ENCODE measurements around the gene KIAA1586. TPM values are rescaled to one million over a fixed set of nuclear protein-coding genes. Genes with fewer than 3 reads are reported as not detected.

Gene KIAA1586
- total and polyA plus RNA-seq, 2 of the 13 experiments (the other 11 are each of a cell fraction or from before 2014, with no cell fraction given), result 5.5 to 16.9 TPM

DNA sequence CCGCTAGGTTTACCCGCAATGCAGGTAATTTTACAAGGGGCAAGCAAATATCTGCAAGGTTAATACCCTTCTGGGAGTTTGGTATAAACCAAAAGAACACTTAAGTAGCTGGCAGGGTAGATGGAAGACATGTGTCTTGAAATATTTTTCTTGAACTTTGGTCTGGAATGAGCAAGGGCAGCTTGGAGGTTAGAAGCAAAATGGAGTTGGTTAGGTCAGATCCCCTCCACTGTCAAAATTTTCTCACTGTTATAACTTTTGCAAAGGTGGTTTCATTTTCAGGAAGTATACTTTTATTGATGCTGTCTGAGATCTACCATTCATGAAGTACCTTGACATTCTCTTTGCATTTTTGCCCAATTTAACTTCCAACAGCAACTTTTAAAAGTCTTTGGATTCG is 13.3 kb upstream of the KIAA1586 start:
- ChIA-PET CTCF (ENCODE audit: low intra/inter-chr PET ratio, low total read pairs) (no interaction called here), POLR2A (no interaction called here)
- WGBS (ENCODE audit: low lambda C conversion rate), result 23% methylated on average over 3 of the region's 3 CpGs
- H3K9me3 ChIP-seq (ENCODE audit: low read length), result no peaks in the 10 kb centered on the region
- in situ Hi-C loops (cut with HindIII; ENCODE audit: extremely low pct_ligation_motif_present, low pct_unique_long_range_greater_than_20kb) (loop anchor here (25.0 kb wide), 1 partner anchor 279 kb away; the partner anchor contains the start of gene PRIM2), intact Hi-C loops (cut with micrococcal nuclease; ENCODE audit: unreplicated experiment) (no loop called here)
- peaks cover 0 to 10% of the 10 kb centered on the region in 2 experiments; a peak in 3 of 5 replicates for H3K27me3 ChIP-seq (ENCODE audit: control insufficient read depth in 1 of 2, insufficient read depth in 2 of 2, low read length in 2 of 2)
- no peaks in the 10 kb centered on the region for H4K20me1 ChIP-seq (ENCODE audit: insufficient read depth, low read length)
- no peak overlapping the region for H3K4me2 ChIP-seq (ENCODE audit: low read depth, low read length)
- no peak overlapping the region for H3K9ac ChIP-seq (ENCODE audit: insufficient read depth, low read depth, low read length)
- DNase-seq (ENCODE audit: low spot score), result no peak
- no peaks in the 10 kb centered on the region for H3K79me2 ChIP-seq (ENCODE audit: insufficient read depth, low read length)
- BruUV-seq (replicated peaks), result no TSS peak
- no peak for FAIRE-seq
- no peak overlapping the region for H3K27ac ChIP-seq (ENCODE audit: extremely low read length, insufficient read depth, low read length)
- no peak overlapping the region for H2AFZ ChIP-seq (ENCODE audit: low read length)
- TF ChIP-seq ZNF570 (CRISPR knock-in tag; IDR thresholded peaks at IDR 0.05; ENCODE audit: borderline replicate concordance), result no peak
- TF ChIP-seq KAT8 (CRISPR knock-in tag; IDR thresholded peaks at IDR 0.05), result no peak
- TF ChIP-seq, protein P1, sequence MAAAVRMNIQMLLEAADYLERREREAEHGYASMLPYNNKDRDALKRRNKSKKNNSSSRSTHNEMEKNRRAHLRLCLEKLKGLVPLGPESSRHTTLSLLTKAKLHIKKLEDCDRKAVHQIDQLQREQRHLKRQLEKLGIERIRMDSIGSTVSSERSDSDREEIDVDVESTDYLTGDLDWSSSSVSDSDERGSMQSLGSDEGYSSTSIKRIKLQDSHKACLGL (CRISPR knock-in tag; IDR thresholded peaks at IDR 0.05), result no peak
- TF ChIP-seq MBNL3 (CRISPR knock-in tag; conservative IDR thresholded peaks at IDR 0.05), result no peak
- no peak for TF ChIP-seq ELF3 (CRISPR knock-in tag; IDR thresholded peaks at IDR 0.05)
- no peak for TF ChIP-seq ZNF546 (CRISPR knock-in tag; conservative IDR thresholded peaks at IDR 0.05)
- no peak for TF ChIP-seq ZNF138 (CRISPR knock-in tag; IDR thresholded peaks at IDR 0.05; ENCODE audit: low read depth)
- no peak overlapping the region for H3K4me3 ChIP-seq (replicated peaks in 1 of 3; ENCODE audit: insufficient read depth in 1 of 3, low read depth in 2 of 3, low read length in 3 of 3)
- H3K36me3 ChIP-seq (replicated peaks in 1 of 2; ENCODE audit: control insufficient read depth in 1 of 2, insufficient read depth in 2 of 2, low read length in 2 of 2), result no peaks in the 10 kb centered on the region
- 0 out of 2 replicates have a peak, but pooled peaks cover 5% of the 10 kb centered on the region for H3K4me1 ChIP-seq (ENCODE audit: insufficient read depth, low read length)
- no peak for ATAC-seq

DNA sequence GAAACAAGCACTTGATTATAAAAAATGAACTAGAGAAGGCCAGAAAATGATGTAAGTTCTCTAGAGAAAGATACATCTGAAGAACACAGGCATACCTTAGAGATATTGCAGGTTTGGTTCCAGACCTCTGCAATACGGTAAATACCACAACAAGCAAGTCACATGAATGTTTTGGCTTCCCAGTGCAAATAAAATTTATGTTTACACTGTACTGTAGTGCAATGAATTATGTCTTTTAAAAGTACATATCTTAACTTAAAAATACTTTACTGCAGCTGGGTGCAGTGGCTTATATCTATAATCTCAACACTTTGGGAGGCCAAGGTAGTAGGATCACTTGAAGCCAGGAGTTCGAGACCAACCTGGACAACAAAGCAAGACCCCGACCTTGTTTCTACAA is 10.9 kb upstream of the KIAA1586 start:
- no peaks in the 10 kb centered on the region for H4K20me1 ChIP-seq (ENCODE audit: insufficient read depth, low read length)
- no peak overlapping the region for H3K27ac ChIP-seq (ENCODE audit: extremely low read length, insufficient read depth, low read length)
- BruUV-seq (replicated peaks), result no TSS peak
- peaks cover 0 to 19% of the 10 kb centered on the region in 2 experiments for H3K27me3 ChIP-seq (ENCODE audit: control insufficient read depth in 1 of 2, insufficient read depth in 2 of 2, low read length in 2 of 2)
- H3K4me1 ChIP-seq (ENCODE audit: insufficient read depth, low read length), result no peaks in the 10 kb centered on the region
- H3K4me2 ChIP-seq (ENCODE audit: low read depth, low read length), result no peak overlapping the region
- CTCF ChIA-PET (ENCODE audit: low intra/inter-chr PET ratio, low total read pairs), result no interaction called here
- H3K79me2 ChIP-seq (ENCODE audit: insufficient read depth, low read length), result no peaks in the 10 kb centered on the region
- ATAC-seq, result no peak
- H3K9me3 ChIP-seq (ENCODE audit: low read length), result no peaks in the 10 kb centered on the region
- DNase-seq (ENCODE audit: low spot score), result no peak
- in situ Hi-C loops (cut with HindIII; ENCODE audit: extremely low pct_ligation_motif_present, low pct_unique_long_range_greater_than_20kb), result loop anchor here (25.0 kb wide), 1 partner anchor 277 kb away; the partner anchor contains the start of gene PRIM2
- 0% methylated on average over 3 of the region's 3 CpGs for WGBS (ENCODE audit: low lambda C conversion rate)
- H3K36me3 ChIP-seq (replicated peaks in 1 of 2; ENCODE audit: control insufficient read depth in 1 of 2, insufficient read depth in 2 of 2, low read length in 2 of 2), result no peaks in the 10 kb centered on the region
- no peak overlapping the region for H2AFZ ChIP-seq (ENCODE audit: low read length)
- intact Hi-C loops (cut with micrococcal nuclease; ENCODE audit: unreplicated experiment), result no loop called here
- FAIRE-seq, result no peak
- TF ChIP-seq CENPX (CRISPR knock-in tag; IDR thresholded peaks at IDR 0.05) (no peak), ZKSCAN8 (CRISPR knock-in tag; IDR thresholded peaks at IDR 0.05; ENCODE audit: borderline replicate concordance) (no peak), ZNF224 (CRISPR knock-in tag; IDR thresholded peaks at IDR 0.05) (no peak), CREB1 (IDR thresholded peaks at IDR 0.05) (no peak), CREB1 (CRISPR knock-in tag; IDR thresholded peaks at IDR 0.05) (no peak), ZNF274 (CRISPR knock-in tag; IDR thresholded peaks at IDR 0.05) (no peak), KLF12 (CRISPR knock-in tag; IDR thresholded peaks at IDR 0.05; ENCODE audit: borderline replicate concordance) (no peak)
- TF ChIP-seq, protein P2, sequence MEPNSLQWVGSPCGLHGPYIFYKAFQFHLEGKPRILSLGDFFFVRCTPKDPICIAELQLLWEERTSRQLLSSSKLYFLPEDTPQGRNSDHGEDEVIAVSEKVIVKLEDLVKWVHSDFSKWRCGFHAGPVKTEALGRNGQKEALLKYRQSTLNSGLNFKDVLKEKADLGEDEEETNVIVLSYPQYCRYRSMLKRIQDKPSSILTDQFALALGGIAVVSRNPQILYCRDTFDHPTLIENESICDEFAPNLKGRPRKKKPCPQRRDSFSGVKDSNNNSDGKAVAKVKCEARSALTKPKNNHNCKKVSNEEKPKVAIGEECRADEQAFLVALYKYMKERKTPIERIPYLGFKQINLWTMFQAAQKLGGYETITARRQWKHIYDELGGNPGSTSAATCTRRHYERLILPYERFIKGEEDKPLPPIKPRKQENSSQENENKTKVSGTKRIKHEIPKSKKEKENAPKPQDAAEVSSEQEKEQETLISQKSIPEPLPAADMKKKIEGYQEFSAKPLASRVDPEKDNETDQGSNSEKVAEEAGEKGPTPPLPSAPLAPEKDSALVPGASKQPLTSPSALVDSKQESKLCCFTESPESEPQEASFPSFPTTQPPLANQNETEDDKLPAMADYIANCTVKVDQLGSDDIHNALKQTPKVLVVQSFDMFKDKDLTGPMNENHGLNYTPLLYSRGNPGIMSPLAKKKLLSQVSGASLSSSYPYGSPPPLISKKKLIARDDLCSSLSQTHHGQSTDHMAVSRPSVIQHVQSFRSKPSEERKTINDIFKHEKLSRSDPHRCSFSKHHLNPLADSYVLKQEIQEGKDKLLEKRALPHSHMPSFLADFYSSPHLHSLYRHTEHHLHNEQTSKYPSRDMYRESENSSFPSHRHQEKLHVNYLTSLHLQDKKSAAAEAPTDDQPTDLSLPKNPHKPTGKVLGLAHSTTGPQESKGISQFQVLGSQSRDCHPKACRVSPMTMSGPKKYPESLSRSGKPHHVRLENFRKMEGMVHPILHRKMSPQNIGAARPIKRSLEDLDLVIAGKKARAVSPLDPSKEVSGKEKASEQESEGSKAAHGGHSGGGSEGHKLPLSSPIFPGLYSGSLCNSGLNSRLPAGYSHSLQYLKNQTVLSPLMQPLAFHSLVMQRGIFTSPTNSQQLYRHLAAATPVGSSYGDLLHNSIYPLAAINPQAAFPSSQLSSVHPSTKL (CRISPR knock-in tag; IDR thresholded peaks at IDR 0.05), result no peak
- POLR2A ChIA-PET, result no interaction called here
- H3K9ac ChIP-seq (ENCODE audit: insufficient read depth, low read depth, low read length), result no peak overlapping the region
- H3K4me3 ChIP-seq (replicated peaks in 1 of 3; ENCODE audit: insufficient read depth in 1 of 3, low read depth in 2 of 3, low read length in 3 of 3), result no peak overlapping the region
